ENCODE data around the gene DDHD1.
"Not testable (repeated sequence)": the region's sequence is repeated elsewhere in the genome, so short reads cannot be mapped to it uniquely, and the experiment has no call there.

DDHD1 gene

GRCh38 chr14:53152887-53153701 lies at the start of gene DDHD1:
DDHD1 (minus strand) TSS chr14:53153323; CDS start chr14:53153098, 225 bp downstream.
- DNase-seq (ENCODE audit: low spot score): peak; percentile 63

GRCh38 chr14:53195949-53196348 lies 42.8 kb upstream of the DDHD1 start:
- DNase-seq (ENCODE audit: low spot score): no peak

GRCh38 chr14:53193193-53193592 lies 40.1 kb upstream of the DDHD1 start:
- DNase-seq (ENCODE audit: low spot score): no peak

- no peak for DNase-seq (ENCODE audit: low spot score)
Observed at GRCh38 chr14:53192052-53192760, 39.1 kb upstream of the DDHD1 start.

- no peak for DNase-seq (ENCODE audit: low spot score)
Observed at GRCh38 chr14:53190938-53191337, 37.8 kb upstream of the DDHD1 start.

- DNase-seq (ENCODE audit: low spot score): no peak
Observed at GRCh38 chr14:53187921-53188463, 34.9 kb upstream of the DDHD1 start.

- DNase-seq (ENCODE audit: low spot score): no peak
Observed at GRCh38 chr14:53186532-53186931, 33.4 kb upstream of the DDHD1 start.

GRCh38 chr14:53183611-53184010 lies 30.5 kb upstream of the DDHD1 start:
- no peak for DNase-seq (ENCODE audit: low spot score)

- no peak for DNase-seq (ENCODE audit: low spot score)
Observed at GRCh38 chr14:53183056-53183455, 29.9 kb upstream of the DDHD1 start.

GRCh38 chr14:53181463-53182081 lies 28.4 kb upstream of the DDHD1 start:
- not testable (repeated sequence) for DNase-seq (ENCODE audit: low spot score)

- DNase-seq (ENCODE audit: low spot score): no peak
Observed at GRCh38 chr14:53180272-53181221, 27.4 kb upstream of the DDHD1 start.

GRCh38 chr14:53179486-53180005 lies 26.4 kb upstream of the DDHD1 start:
- not testable (repeated sequence) for DNase-seq (ENCODE audit: low spot score)

GRCh38 chr14:53175375-53175774 lies 22.3 kb upstream of the DDHD1 start:
- no peak for DNase-seq (ENCODE audit: low spot score)

GRCh38 chr14:53174918-53175317 lies 21.8 kb upstream of the DDHD1 start:
- no peak for DNase-seq (ENCODE audit: low spot score)

GRCh38 chr14:53168786-53169185 lies 15.7 kb upstream of the DDHD1 start:
- DNase-seq (ENCODE audit: low spot score): no peak

- DNase-seq (ENCODE audit: low spot score): no peak
Observed at GRCh38 chr14:53167602-53168328, 14.6 kb upstream of the DDHD1 start.

- no peak for DNase-seq (ENCODE audit: low spot score)
Observed at GRCh38 chr14:53161758-53162435, 8.8 kb upstream of the DDHD1 start.

- DNase-seq (ENCODE audit: low spot score): no peak
Observed at GRCh38 chr14:53156238-53156637, 3.1 kb upstream of the DDHD1 start.

GRCh38 chr14:53153702-53154112 lies 584 bp upstream of the DDHD1 start:
- DNase-seq (ENCODE audit: low spot score): no peak
